Measurements from ENCODE around the gene RCCD1. TPM values are rescaled to one million over a fixed set of nuclear protein-coding genes. Genes with fewer than 3 reads are reported as not detected.

RCCD1 gene
- total RNA-seq, 1 experiment from 2014 or later, result 38.5 TPM

GRCh38 chr15:90934949-90935751 is 19.5 kb upstream of the RCCD1 start, which contains the start of gene UNC45A:
Gene UNC45A (plus strand): TSS chr15:90935285. CDS start chr15:90935325, 40 bp downstream.
- peak within 1 kb of the TSS; percentile 71 for H3K27ac ChIP-seq (ENCODE audit: low read depth, low read length)
- peak within 1 kb of the TSS; percentile 1 for H2AFZ ChIP-seq (ENCODE audit: low read depth, low read length, poor library complexity, severe bottlenecking)
- CTCF ChIA-PET, result interaction anchor here (0.6 to 6.9 kb wide), 21 partner anchors 9 to 934 kb away, joined by 3 to 70 read pairs (median 6); partner anchors contain the start of genes MAN2A2 and RCCD1

GRCh38 chr15:90936823-90937222 is 17.9 kb upstream of the RCCD1 start:
- Histone ChIP-seq H3K9ac (ENCODE audit: low read length) (no peak overlapping the region), H2AFZ (ENCODE audit: low read depth, low read length, poor library complexity, severe bottlenecking) (no peak overlapping the region), H4K20me1 (ENCODE audit: insufficient read depth) (no peaks in the 10 kb centered on the region), H3K27me3 (ENCODE audit: insufficient read depth, low read length) (no peaks in the 10 kb centered on the region), H3K4me1 (ENCODE audit: control insufficient read depth in 1 of 2, insufficient read depth in 2 of 2, low read length in 2 of 2) (peaks cover 6 to 32% of the 10 kb centered on the region in 2 experiments; a peak in 3 of 4 replicates), H3K4me2 (ENCODE audit: low read length) (peak overlapping the region; percentile 85; the same call in 1 of the 2 replicates), H3K9me2 (ENCODE audit: insufficient read depth) (no peaks in the 10 kb centered on the region), H3K9me3 (ENCODE audit: control insufficient read depth in 1 of 2, insufficient read depth in 1 of 2, low read depth in 1 of 2, low read length in 2 of 2) (no peaks in the 10 kb centered on the region), H3K79me2 (ENCODE audit: insufficient read depth, low read length) (peaks cover 20% of the 10 kb centered on the region; the same call in 1 of the 2 replicates), H3K36me3 (ENCODE audit: control insufficient read depth in 1 of 2, insufficient read depth in 2 of 2, low read length in 2 of 2) (peaks cover 22 to 23% of the 10 kb centered on the region in 2 experiments), H3K4me3 (replicated peaks in 1 of 2; ENCODE audit: low read depth in 1 of 2, low read length in 2 of 2) (no peak overlapping the region), H3K27ac (ENCODE audit: low read depth, low read length) (no peak overlapping the region)
- ATAC-seq (no peak), DNase-seq (ENCODE audit: low read depth, low spot score) (no peak)
- CTCF ChIA-PET, result interaction anchor here (1.0 kb wide), 1 partner anchor 96 kb away, joined by 3 read pairs; no protein-coding TSS in a partner anchor
- intact Hi-C loops (cut with micrococcal nuclease), result no loop called here
- TSS peak; percentile 56 for BruUV-seq (replicated peaks)
- RAD21 ChIA-PET (ENCODE audit: low non-redundant PET in 1 of 2, low total read pairs in 2 of 2, uncharacterized antibody in 2 of 2, unreplicated experiment in 2 of 2), result no interaction called here
- POLR2A ChIA-PET, result no interaction called here
- TF ChIP-seq JUND (IDR thresholded peaks at IDR 0.05) (no peak), CTCF (IDR thresholded peaks at IDR 0.05 in 2 of 3, conservative IDR thresholded peaks at IDR 0.05 in 1 of 3; ENCODE audit: borderline replicate concordance in 1 of 3, insufficient read depth in 1 of 3, low read depth in 2 of 3, low read length in 2 of 3) (no peak), SRF (IDR thresholded peaks at IDR 0.05; ENCODE audit: low read depth) (no peak), YY1 (IDR thresholded peaks at IDR 0.05; ENCODE audit: extremely low read depth, insufficient replicate concordance, low read depth, low read length) (no peak), ELF1 (IDR thresholded peaks at IDR 0.05; ENCODE audit: borderline replicate concordance, low read depth) (no peak), EZH2 (IDR thresholded peaks at IDR 0.05) (no peak), POLR2A (IDR thresholded peaks at IDR 0.05; ENCODE audit: borderline replicate concordance, extremely low read depth, insufficient read depth, insufficient read length) (no peak)

More at GRCh38 chr15:90934949-90935751, 19.5 kb upstream of the RCCD1 start, which contains the start of gene UNC45A:
- intact Hi-C loops (cut with micrococcal nuclease), result loop anchor here (1.0 to 5.0 kb wide), 3 partner anchors 20 to 615 kb away; partner anchors contain the start of gene RCCD1
- Histone ChIP-seq H3K9me3 (ENCODE audit: control insufficient read depth in 1 of 2, insufficient read depth in 1 of 2, low read depth in 1 of 2, low read length in 2 of 2) (no peaks in the 10 kb centered on the region), H3K9me2 (ENCODE audit: insufficient read depth) (no peaks in the 10 kb centered on the region), H3K79me2 (ENCODE audit: insufficient read depth, low read length) (peaks cover 25% of the 10 kb centered on the region; the same call in 1 of the 2 replicates), H3K36me3 (ENCODE audit: control insufficient read depth in 1 of 2, insufficient read depth in 2 of 2, low read length in 2 of 2) (peaks cover 13 to 16% of the 10 kb centered on the region in 2 experiments; a peak in 3 of 4 replicates), H3K4me1 (ENCODE audit: control insufficient read depth in 1 of 2, insufficient read depth in 2 of 2, low read length in 2 of 2) (peaks cover 15 to 46% of the 10 kb centered on the region in 2 experiments; a peak in 3 of 4 replicates), H4K20me1 (ENCODE audit: insufficient read depth) (no peaks in the 10 kb centered on the region), H3K4me2 (ENCODE audit: low read length) (peak within 1 kb of the TSS; percentile 85), H3K27me3 (ENCODE audit: insufficient read depth, low read length) (no peaks in the 10 kb centered on the region), H3K4me3 (replicated peaks in 1 of 2; ENCODE audit: low read depth in 1 of 2, low read length in 2 of 2) (peak within 1 kb of the TSS; percentile 91 to 96), H3K9ac (ENCODE audit: low read length) (peak within 1 kb of the TSS; percentile 90)
- RAD21 ChIA-PET (ENCODE audit: low non-redundant PET in 1 of 2, low total read pairs in 2 of 2, uncharacterized antibody in 2 of 2, unreplicated experiment in 2 of 2), result interaction anchor here (0.9 to 1.8 kb wide), 4 partner anchors 19 to 98 kb away, joined by 3 to 10 read pairs (median 5); partner anchors contain the start of gene RCCD1 (in 2 of the 2)
- TF ChIP-seq RAD21 (IDR thresholded peaks at IDR 0.05; ENCODE audit: low read depth) (no peak), POLR2A (IDR thresholded peaks at IDR 0.05; ENCODE audit: borderline replicate concordance, extremely low read depth, insufficient read depth, insufficient read length) (peak; percentile 67), ZFX (IDR thresholded peaks at IDR 0.05) (peak; percentile 56), CBX3 (IDR thresholded peaks at IDR 0.05; ENCODE audit: low read depth) (no peak), POLR2AphosphoS5 (IDR thresholded peaks at IDR 0.05; ENCODE audit: low read depth, low read length) (peak; percentile 90)
- BruUV-seq (replicated peaks), result no TSS peak
- DNase-seq (ENCODE audit: low read depth, low spot score), result peak; percentile 76
- peak; percentile 78 for ATAC-seq
- POLR2A ChIA-PET, result interaction anchor here (0.7 to 1.6 kb wide), 10 partner anchors 8 to 642 kb away, joined by 3 to 21 read pairs (median 4); partner anchors contain the start of genes FURIN, MAN2A2 and RCCD1
